Ovary (tissue), 3 donors: Measurements from ENCODE around the gene NREP.

ENCODE experiments used
- EP300 ChIP-seq: sonication (generic); formaldehyde crosslinking; IDR thresholded peaks from one replicate; pipeline ENCODE4 v1.6.1; 2017; ENCODE audit warnings: antibody characterized with exemption
- TF ChIP-seq, protein P1 (sequence below), 3 donors: fragments of 450-650 bp in 2 of 3; fragments of 200-600 bp in 1 of 3; IDR thresholded peaks; one replicate each; pipeline versions ENCODE4 v1.5.1 to v1.8.0; 2016 to 2022; ENCODE audit warnings: antibody characterized with exemption in 3 of 3, mild to moderate bottlenecking in 1 of 3
- donor health status: DM: no; HTN: no; CAD: no.

DNA sequence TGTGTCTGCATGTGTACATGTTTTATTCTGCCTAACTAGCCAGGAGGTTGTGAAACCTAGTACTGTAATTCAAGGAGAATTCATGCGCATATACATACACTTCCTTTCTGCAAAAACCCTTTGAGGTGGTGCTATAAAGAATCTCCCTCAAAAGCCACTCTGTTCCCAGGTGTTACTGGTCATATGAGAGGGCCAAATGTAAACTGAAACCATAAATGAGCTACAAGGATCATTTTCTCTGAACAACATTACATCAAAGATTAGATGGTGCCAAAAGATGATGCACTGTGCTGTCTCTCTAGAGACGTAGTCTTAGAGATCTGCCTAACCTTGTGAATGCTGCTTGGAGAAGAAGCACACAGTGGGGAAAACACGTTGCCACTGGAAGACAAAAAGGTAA, 15.7 kb downstream of the NREP start:
- TF ChIP-seq, protein P1, sequence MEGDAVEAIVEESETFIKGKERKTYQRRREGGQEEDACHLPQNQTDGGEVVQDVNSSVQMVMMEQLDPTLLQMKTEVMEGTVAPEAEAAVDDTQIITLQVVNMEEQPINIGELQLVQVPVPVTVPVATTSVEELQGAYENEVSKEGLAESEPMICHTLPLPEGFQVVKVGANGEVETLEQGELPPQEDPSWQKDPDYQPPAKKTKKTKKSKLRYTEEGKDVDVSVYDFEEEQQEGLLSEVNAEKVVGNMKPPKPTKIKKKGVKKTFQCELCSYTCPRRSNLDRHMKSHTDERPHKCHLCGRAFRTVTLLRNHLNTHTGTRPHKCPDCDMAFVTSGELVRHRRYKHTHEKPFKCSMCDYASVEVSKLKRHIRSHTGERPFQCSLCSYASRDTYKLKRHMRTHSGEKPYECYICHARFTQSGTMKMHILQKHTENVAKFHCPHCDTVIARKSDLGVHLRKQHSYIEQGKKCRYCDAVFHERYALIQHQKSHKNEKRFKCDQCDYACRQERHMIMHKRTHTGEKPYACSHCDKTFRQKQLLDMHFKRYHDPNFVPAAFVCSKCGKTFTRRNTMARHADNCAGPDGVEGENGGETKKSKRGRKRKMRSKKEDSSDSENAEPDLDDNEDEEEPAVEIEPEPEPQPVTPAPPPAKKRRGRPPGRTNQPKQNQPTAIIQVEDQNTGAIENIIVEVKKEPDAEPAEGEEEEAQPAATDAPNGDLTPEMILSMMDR (IDR thresholded peaks at IDR 0.05): no peak
- TF ChIP-seq EP300: no peak
